PC-9 (cell line): ENCODE data around the gene GRM1.

Source experiments
- EZH2 ChIP-seq: fragments of 200-600 bp; sonication (generic); IDR thresholded peaks from 2 replicates; pipeline ENCODE4 v1.8.0; 2017; ENCODE audit warnings: antibody characterized with exemption, low read depth
- TF ChIP-seq, protein P1 (sequence below): fragments of 200-600 bp; sonication (generic); conservative IDR thresholded peaks from 2 replicates; pipeline ENCODE4 v1.6.1; 2017; ENCODE audit warnings: mixed run types, antibody characterized with exemption, mild to moderate bottlenecking, moderate library complexity

DNA sequence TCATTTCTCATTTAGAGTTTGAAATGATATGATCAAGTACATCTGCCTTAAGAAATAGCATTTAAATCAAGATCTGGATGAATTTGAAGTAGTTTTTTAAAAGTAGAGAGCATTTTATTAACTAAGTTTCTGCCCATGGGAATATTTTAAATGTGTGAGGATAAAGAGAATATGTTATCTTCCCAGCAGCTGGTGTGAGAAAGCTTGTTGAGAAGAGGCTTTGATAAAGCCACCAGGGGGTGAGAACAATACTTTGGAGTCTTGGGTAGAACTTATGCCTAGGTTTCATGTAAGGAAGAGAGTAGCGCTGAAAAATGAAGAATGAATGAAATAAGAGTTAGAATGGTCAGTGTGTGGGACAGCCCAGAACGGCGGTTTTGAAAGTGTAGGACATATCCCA lies 190.2 kb downstream of the GRM1 start:
- TF ChIP-seq, protein P1, sequence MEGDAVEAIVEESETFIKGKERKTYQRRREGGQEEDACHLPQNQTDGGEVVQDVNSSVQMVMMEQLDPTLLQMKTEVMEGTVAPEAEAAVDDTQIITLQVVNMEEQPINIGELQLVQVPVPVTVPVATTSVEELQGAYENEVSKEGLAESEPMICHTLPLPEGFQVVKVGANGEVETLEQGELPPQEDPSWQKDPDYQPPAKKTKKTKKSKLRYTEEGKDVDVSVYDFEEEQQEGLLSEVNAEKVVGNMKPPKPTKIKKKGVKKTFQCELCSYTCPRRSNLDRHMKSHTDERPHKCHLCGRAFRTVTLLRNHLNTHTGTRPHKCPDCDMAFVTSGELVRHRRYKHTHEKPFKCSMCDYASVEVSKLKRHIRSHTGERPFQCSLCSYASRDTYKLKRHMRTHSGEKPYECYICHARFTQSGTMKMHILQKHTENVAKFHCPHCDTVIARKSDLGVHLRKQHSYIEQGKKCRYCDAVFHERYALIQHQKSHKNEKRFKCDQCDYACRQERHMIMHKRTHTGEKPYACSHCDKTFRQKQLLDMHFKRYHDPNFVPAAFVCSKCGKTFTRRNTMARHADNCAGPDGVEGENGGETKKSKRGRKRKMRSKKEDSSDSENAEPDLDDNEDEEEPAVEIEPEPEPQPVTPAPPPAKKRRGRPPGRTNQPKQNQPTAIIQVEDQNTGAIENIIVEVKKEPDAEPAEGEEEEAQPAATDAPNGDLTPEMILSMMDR: no peak
- no peak for TF ChIP-seq EZH2
